Raji (cell line): ENCODE data around the gene EIF3A.

Experiments used
- POLR2A ChIP-seq: IDR thresholded peaks from 2 replicates; pipeline ENCODE4 v1.6.1; 2011; ENCODE audit warnings: low read depth, low read length, control low read depth; ENCODE audit not compliant: insufficient read depth

EIF3A gene

DNA sequence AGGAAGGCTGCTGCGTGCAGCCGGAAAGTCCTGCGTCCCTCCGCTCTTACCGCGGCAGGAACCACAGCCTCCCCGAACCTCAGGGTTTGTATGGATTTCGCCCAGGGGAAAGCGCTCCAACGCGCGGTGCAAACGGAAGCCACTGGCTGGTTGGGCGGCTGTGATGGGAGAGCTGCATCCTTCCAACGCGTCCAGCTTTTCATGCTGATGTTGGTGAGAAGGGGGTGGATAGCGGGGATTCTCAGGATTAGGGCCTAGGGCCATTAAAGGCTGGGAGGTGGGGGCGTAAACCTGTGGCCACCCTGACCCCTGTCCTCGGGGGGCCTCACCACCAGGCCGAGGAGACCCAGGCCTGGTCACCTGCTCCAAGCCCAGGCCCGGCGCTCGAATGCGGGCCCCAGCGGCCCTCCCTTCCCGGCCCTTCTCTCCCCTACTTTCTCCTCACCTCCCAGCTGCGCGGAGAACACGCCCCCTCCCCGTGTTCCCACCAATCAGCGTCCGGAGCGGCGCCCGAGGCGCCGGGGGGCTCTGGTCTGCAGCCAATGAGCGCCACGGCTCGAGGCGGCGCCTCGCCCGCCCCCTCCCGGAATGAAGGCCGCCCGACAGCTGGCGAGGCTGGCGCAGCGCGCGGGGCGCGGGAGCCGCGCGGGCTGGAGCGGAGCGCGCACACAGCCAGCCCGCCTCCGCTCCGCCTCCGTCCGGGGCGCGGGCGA is 51.6 kb downstream of the EIF3A start:
- no peak for TF ChIP-seq POLR2A

DNA sequence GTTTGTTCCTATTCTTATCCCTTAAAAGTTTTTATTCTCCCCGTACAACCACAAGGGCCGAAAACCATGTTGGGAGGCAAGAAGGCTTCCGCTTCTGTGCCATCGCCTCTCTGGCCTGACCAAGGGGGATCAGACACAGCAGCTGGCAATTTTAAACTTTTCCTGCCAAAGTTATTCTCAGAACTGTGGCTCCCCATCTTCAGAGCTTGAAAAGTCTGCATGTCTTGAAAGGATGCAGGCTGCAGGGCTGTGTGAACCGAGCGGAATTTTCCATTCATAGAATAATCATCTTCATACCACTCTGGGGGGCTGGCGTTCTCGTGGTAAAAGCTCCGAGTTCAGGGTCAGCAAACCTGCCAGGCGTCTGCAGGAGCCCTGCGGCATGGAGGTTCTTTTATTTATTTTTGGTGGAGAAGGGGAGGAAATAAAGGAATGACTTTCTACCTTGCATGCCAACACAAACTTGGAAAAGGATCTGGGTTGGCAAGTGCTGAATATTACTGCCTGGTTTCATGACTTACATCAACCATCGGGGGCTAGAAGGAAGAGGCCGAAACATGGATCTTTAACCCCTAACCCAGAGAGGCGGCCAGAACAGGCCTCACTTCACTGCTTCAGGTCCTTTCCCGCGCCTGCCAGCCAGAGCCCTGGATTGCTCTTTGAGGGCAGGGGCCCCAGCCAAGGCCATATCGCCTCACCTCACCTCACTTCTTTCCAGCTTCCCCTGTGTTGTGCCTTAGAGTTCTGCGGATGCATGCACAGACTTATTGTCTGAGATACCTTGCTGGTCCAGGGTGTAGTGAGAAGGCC is 54.1 kb downstream of the EIF3A start:
- TF ChIP-seq POLR2A = no peak

DNA sequence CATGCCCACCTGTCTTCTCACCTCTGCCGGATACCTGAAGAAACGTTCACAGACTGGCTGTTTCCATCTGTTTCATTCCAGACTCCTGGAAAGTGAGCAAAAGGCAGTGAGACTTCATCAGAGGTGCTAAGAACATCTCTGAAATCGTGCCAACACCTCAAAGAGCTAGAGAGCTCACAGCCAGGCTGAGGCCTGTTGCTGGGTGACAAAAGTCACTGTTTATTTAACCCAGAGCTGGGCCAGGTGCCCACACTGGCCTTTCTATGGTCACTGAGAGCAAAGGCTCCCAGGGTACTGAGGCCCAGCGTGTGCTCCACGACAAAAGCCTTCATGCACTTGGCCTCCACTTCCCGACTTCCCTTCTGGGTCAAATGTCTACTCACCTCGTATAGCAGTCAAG is 54.8 kb downstream of the EIF3A start:
- TF ChIP-seq POLR2A = no peak

DNA sequence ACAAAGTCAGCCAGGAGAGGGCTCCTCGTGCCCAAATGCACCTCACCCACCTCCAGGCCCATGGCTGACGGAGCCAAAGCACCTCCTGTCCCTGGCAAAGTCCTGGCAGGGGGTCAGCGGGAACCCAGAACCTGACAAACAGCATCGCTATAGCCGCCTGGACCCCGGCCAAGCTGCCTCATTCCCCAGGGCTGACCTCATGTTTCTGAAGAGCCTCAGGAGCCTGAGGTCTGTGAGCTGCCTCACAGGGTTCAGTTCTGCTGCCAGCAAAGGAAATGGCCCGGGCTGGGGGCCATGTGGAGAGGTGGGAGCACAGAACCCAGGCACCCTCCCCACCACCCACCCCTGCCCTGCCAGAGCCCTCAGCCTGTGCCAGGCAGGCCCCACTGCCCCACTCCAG is 55.3 kb downstream of the EIF3A start:
- no peak for TF ChIP-seq POLR2A

DNA sequence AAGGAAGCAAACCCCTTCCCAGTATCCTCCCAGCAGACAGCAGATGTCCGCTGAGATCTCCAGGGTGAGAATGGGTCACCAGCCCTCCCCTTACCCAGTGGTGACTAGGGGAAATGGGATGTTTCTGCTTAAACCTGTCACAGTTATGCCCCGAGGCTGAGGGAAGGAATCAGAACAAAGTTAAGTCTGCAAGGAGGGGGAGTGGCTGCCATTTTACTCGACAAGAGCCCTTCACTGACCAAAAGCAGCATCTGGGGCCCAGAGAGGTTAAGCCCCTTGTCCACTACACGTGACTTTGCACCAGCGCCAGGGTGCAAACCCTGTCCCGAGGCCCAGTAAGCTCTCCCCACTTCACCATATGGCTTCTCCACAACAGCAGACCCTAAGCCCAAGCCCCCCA is 55.7 kb downstream of the EIF3A start:
- no peak for TF ChIP-seq POLR2A

DNA sequence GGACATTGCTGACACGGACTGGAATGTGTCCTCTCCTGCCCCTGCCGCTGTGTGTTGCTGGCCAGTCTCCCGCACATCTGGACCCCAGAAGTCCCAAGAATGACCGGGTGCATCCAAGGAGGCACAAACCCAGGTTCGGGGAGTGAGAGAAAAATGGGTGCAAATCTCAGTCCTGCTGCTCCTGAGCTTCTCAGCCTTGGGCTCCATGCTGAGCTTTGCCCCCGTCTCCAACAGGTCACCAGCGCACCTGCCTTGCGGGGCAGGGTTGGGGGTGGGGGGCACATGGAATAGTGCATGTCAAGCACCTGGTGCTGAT is 57.1 kb downstream of the EIF3A start:
- TF ChIP-seq POLR2A = no peak

DNA sequence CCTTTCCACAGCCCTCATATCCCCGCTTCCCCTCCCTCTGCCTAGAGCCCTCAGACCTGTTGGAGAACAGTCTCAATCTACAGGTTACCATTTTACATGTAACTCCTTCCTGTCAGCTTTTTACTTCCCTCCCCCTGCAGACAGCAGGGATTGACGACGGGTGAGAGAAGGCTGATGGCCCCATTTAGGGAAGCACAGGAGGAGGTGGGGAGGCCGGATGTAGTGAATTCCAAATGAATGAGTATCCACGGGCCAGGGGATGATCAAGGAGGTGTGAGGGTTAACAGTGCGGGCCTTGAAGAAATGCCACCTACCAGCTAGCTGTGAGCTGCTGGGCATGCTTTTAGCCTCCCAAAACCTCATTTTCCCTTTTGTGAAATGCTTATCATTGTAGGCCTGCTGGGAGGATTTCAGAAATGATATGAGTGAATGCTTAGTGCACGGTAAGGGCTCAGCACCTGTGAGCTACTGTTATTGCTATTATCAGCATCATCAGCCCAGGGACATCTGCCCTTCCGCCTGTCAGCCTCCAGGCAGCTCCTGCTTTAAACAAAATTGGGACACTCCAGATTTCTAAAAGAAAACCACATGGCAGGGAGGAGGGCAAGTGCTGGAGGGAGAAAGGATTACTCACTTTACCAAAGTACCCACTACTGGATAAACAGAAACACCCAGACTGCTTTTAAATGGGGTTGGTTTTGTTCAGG is 57.6 kb downstream of the EIF3A start:
- no peak for TF ChIP-seq POLR2A

DNA sequence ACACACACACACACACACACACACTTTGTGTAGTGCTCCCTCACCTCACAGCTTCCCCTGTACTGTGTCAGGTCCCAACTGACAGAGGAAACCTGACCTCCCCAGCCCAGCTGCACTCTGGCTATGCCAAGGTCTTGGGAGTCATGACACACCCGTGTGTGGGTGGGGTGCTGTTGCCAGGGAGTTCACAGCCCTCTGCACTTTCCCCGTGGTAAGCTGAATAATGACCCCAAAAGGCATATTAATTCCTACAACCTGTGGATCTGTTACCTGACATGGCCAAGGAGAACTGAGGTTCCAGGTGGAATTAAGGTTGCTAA is 60.0 kb downstream of the EIF3A start:
- TF ChIP-seq POLR2A = no peak

DNA sequence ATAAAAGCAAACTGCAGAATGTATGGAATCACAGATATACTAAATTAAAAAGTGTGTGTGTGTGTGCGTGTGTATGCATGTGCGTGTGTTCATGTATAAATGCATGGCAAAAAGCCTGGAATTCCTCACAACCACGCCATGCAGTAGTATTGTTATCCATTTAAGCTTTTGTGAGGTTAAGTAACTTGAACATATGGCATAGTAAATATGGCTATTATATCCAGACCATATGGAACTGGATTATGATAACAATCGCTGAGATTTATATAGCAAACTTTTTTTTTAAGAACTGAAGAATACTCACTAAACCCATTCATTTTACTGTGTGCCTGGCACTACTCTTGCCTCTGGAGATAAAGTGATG is 73.4 kb downstream of the EIF3A start:
- no peak for TF ChIP-seq POLR2A

DNA sequence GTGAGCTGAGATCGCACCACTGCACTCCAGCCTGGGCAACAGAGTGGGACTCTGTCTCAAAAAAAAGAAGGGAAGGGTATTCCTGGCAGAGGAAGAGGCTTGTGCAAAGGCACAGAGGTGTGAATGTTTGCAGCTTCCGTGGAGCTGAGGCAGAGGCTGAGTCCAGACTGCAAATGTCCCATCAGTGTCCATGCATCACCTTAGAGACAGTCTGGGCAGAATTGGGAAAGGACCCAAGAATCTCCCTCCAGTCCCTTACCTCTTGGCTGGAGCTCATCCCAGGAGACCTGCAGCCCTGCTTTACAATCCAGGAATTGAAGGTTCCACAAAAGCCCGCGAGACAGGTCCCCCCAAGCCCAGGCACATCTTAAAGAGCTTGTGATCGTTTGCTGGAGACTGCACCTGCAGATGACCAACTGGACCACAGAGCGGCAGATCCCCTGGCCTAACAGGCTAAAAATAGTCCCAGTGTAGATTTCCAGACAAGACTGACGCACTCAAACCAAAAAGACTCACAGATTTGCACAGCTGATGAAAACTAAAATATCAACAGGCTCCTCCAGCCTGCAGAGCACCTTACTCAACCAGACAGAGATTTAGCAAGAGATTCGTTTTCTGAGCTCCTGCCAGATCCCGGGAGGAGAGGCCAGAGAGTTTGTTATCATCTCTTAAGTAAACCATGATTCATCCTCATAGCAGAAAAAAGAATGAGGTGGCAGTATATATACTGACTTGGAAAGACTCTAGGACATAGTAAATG is 74.0 kb downstream of the EIF3A start:
- TF ChIP-seq POLR2A = no peak

DNA sequence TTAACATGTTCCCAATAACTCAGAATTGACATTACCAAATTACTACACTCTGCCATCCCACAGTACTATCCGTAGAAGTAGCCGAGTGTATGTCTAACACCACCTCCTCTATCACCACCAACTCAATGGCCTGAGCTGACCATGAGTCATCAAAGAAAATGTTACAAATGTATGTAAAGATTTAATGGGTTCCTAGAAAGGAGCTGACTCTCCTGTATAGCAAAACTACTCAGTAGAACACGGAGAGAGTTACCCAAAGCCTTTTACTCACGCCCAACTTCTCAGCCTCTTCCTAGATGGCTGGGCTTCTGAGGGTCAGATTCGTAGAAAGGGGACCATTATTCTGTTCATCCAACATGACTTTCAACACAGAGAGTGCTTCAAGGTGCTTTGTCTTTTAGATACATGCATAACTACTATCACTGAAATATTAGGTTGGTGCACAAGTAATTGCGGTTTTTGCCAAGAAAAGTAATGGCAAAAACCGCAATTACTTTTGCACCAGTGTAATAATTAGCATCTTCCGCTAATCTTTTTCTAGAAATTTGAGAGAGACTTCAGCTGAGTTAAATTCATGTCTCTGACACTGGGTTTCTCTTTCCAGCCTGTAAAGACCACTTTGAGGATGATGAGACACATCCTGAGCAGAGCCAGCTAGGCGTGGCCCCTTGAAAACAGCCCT is 75.1 kb downstream of the EIF3A start:
- no peak for TF ChIP-seq POLR2A

DNA sequence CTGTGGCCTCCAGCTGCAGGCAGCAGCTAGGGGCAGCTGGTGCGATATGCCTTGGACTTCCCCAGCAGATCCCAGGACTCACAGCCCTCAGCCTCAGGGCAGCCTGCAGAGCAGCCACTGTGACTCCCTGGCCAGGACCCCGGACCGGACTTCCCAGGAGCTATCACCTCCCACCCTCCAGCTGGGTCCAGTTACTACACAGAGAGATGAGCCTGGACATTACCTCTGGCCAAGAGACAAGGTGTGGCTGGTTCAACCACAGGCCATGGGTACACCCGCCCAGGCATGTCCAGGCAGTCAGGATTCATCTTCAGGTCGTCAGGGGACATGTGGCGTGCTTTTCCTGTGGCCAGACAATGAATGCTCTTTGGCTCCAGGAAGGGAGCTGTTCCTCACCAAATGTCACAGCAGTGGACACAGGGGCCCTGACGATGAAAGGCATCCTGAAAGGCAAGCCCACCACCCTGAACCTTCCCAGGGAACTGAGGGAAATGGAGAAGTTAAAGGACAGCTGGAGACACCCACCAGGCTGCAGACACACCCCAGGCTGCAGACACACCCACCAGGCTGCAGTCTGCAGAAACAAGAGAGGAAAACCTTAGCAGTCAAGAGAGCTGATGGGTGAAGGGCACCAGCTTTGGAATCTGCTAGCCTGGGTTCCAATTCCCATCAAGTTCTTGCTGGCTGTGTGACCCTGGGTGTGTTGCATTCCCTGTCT is 76.9 kb downstream of the EIF3A start:
- TF ChIP-seq POLR2A = no peak

DNA sequence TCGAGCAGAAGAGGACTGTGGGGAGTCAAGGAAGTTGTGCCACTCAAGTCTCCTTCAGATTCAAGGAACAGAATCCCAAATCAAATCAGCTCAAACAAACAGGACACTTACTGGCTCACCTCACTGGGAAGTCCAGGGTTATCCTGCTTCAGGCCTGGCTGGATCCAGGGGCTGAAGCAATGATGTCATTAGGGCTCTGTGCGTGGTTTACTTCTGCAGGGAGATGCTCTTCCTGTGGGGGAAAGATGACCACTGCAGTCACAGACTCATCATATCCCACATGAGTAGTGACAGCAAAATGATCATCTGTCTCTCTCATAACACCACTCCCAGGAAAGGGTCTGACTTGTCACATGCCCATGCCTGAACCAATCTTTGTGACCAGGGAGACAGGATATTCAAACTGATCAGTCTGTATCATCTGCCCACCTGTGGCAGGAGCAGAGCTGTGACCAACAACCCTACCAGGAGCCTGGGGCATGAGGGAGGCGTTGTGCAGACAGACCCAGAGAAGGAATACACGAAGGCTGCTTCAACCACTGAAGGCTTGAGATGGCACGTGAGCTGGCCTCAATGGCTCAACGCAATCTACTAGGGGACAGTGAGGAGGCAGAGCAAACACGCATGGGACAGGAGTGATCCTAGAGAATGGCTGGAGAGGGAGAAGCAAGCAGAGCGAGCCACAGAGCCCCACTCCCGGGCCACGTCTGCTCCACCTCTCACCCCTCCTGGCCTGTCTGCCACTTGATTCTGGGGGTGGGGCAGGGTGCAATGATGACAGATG is 78.7 kb downstream of the EIF3A start:
- no peak for TF ChIP-seq POLR2A

DNA sequence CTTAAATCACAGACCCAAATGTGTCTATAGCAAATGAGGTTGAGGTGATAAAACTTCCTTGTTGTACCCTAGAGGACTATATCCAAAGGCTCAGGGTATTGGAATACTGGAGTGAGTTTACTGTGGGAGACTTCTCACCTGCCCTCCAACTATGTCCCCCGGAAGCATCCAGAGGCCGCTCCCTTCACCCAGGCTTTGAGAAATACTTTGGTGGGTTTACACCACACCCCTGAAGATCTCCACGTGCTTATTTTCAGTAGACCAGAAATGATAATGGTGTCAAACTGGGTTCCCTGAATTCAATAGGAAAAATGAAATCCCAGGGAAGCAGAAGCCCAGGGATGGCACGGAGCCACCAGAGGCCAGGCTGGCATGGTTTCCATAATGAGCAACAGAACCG is 82.4 kb downstream of the EIF3A start:
- TF ChIP-seq POLR2A = no peak

DNA sequence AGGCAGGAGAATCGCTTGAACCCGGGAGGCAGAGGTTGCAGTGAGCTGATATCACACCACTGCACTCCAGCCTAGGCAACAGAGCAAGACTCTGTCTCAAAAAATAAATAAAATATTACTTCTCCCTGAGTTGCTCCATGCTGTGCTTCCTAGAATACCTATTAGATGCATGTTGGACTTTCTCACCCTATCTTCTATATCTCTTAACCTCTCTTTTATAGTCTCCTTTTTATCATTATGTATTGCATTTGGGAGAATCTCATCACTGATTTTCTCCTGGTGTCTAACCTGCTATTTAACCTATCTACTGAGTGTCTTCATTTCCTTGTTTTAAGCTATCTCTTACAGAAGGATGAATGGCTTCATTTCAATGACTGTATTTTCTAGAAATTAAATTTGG is 83.2 kb downstream of the EIF3A start:
- no peak for TF ChIP-seq POLR2A
